ENCODE results near the gene KLF13.

DNA sequence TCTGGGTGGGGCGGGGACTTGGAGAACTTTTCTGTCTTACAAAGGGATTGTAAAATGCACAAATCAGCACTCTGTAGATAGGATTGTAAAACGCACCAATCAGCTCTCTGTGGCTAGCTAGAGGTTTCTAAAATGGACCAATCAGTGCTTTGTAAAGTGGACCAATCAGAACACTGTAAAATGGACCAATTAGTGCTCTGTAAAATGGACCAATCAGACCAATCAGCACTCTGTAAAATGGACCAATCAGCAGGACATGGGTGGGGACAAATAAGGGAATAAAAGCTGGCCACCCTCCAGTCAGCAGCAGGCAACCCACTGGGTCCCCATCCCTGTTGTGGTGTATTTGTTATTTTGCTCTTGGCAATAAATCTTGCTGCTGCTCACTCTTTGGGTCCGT is 77.7 kb downstream of the KLF13 start:
- TF ChIP-seq, protein P1, sequence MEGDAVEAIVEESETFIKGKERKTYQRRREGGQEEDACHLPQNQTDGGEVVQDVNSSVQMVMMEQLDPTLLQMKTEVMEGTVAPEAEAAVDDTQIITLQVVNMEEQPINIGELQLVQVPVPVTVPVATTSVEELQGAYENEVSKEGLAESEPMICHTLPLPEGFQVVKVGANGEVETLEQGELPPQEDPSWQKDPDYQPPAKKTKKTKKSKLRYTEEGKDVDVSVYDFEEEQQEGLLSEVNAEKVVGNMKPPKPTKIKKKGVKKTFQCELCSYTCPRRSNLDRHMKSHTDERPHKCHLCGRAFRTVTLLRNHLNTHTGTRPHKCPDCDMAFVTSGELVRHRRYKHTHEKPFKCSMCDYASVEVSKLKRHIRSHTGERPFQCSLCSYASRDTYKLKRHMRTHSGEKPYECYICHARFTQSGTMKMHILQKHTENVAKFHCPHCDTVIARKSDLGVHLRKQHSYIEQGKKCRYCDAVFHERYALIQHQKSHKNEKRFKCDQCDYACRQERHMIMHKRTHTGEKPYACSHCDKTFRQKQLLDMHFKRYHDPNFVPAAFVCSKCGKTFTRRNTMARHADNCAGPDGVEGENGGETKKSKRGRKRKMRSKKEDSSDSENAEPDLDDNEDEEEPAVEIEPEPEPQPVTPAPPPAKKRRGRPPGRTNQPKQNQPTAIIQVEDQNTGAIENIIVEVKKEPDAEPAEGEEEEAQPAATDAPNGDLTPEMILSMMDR (IDR thresholded peaks at IDR 0.05), result no peak
- no peak for TF ChIP-seq POLR2A (IDR thresholded peaks at IDR 0.05)

Measured in vagina (tissue), 2 donors.